ENCODE measurements around the gene TPT1.

- TF ChIP-seq, protein P1, sequence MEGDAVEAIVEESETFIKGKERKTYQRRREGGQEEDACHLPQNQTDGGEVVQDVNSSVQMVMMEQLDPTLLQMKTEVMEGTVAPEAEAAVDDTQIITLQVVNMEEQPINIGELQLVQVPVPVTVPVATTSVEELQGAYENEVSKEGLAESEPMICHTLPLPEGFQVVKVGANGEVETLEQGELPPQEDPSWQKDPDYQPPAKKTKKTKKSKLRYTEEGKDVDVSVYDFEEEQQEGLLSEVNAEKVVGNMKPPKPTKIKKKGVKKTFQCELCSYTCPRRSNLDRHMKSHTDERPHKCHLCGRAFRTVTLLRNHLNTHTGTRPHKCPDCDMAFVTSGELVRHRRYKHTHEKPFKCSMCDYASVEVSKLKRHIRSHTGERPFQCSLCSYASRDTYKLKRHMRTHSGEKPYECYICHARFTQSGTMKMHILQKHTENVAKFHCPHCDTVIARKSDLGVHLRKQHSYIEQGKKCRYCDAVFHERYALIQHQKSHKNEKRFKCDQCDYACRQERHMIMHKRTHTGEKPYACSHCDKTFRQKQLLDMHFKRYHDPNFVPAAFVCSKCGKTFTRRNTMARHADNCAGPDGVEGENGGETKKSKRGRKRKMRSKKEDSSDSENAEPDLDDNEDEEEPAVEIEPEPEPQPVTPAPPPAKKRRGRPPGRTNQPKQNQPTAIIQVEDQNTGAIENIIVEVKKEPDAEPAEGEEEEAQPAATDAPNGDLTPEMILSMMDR (IDR thresholded peaks at IDR 0.05 in 8 of 11, conservative IDR thresholded peaks at IDR 0.05 in 3 of 11): no peak
- TF ChIP-seq POLR2A (IDR thresholded peaks at IDR 0.05): no peak
- no peak for TF ChIP-seq POLR2AphosphoS5 (IDR thresholded peaks at IDR 0.05)
Observed at GRCh38 chr13:45306966-45307365, 34.0 kb downstream of the TPT1 start.

Measured in spleen (tissue), 7 donors.